ENCODE results near the gene PRSS53.
A peak's percentile ranks its signal among the peaks of the same experiment; 100 is the strongest.
"Not testable (repeated sequence)": the region's sequence is repeated elsewhere in the genome, so short reads cannot be mapped to it uniquely, and the experiment has no call there.

Gene PRSS53

GRCh38 chr16:31088459-31089183, at the start of gene PRSS53:
TSS of gene PRSS53 (minus strand) at chr16:31088943. CDS start at chr16:31088809, 134 bp downstream.
- no peaks in the 10 kb centered on the region for H3K9me3 Mint-ChIP-seq
- peaks cover 87% of the 10 kb centered on the region for H3K36me3 Mint-ChIP-seq (ENCODE audit: low read depth)
- H3K4me1 Mint-ChIP-seq (ENCODE audit: low read depth), result peaks cover 16% of the 10 kb centered on the region
- no peak within 1 kb of the TSS for H3K27ac Mint-ChIP-seq
- intact Hi-C loops (cut with micrococcal nuclease), result no loop called here
- no peak within 1 kb of the TSS for H3K4me3 Mint-ChIP-seq
- no peaks in the 10 kb centered on the region for H3K27me3 Mint-ChIP-seq

GRCh38 chr16:31136822-31137499, 48.2 kb upstream of the PRSS53 start:
- H3K4me1 Mint-ChIP-seq (ENCODE audit: low read depth), result peaks cover 78% of the 10 kb centered on the region
- intact Hi-C loops (cut with micrococcal nuclease); H3K4me3 Mint-ChIP-seq; H3K9me3 Mint-ChIP-seq; H3K27me3 Mint-ChIP-seq: not testable (repeated sequence)
- H3K27ac Mint-ChIP-seq, result peak overlapping the region; percentile 48
- H3K36me3 Mint-ChIP-seq (ENCODE audit: low read depth), result peaks cover 38% of the 10 kb centered on the region

GRCh38 chr16:31136287-31136662, 47.5 kb upstream of the PRSS53 start:
- Mint-ChIP-seq H3K4me3 (no peak overlapping the region), H3K4me1 (ENCODE audit: low read depth) (peaks cover 78% of the 10 kb centered on the region), H3K27me3 (no peaks in the 10 kb centered on the region), H3K36me3 (ENCODE audit: low read depth) (peaks cover 39% of the 10 kb centered on the region), H3K27ac (no peak overlapping the region), H3K9me3 (no peaks in the 10 kb centered on the region)
- intact Hi-C loops (cut with micrococcal nuclease), result no loop called here

GRCh38 chr16:31135535-31136286, 47.0 kb upstream of the PRSS53 start, which contains the start of gene PRSS8:
TSS of gene PRSS8 (minus strand) at chr16:31135727. CDS start at chr16:31135498, 229 bp downstream.
- Mint-ChIP-seq H3K27me3 (no peaks in the 10 kb centered on the region), H3K4me1 (ENCODE audit: low read depth) (peaks cover 80% of the 10 kb centered on the region), H3K9me3 (no peaks in the 10 kb centered on the region), H3K36me3 (ENCODE audit: low read depth) (peaks cover 41% of the 10 kb centered on the region), H3K27ac (peak within 1 kb of the TSS; percentile 81), H3K4me3 (no peak within 1 kb of the TSS)
- intact Hi-C loops (cut with micrococcal nuclease), result no loop called here

GRCh38 chr16:31134625-31135534, 46.1 kb upstream of the PRSS53 start:
- H3K36me3 Mint-ChIP-seq (ENCODE audit: low read depth), result peaks cover 38% of the 10 kb centered on the region
- no peak overlapping the region for H3K4me3 Mint-ChIP-seq
- no peaks in the 10 kb centered on the region for H3K9me3 Mint-ChIP-seq
- intact Hi-C loops (cut with micrococcal nuclease), result no loop called here
- peak overlapping the region; percentile 81 for H3K27ac Mint-ChIP-seq
- no peaks in the 10 kb centered on the region for H3K27me3 Mint-ChIP-seq
- peaks cover 80% of the 10 kb centered on the region for H3K4me1 Mint-ChIP-seq (ENCODE audit: low read depth)

- no peaks in the 10 kb centered on the region for H3K27me3 Mint-ChIP-seq
- intact Hi-C loops (cut with micrococcal nuclease), result no loop called here
- H3K36me3 Mint-ChIP-seq (ENCODE audit: low read depth), result peaks cover 37% of the 10 kb centered on the region
- H3K4me1 Mint-ChIP-seq (ENCODE audit: low read depth), result peaks cover 85% of the 10 kb centered on the region
- peak overlapping the region; percentile 81 for H3K27ac Mint-ChIP-seq
- H3K4me3 Mint-ChIP-seq, result no peak overlapping the region
- no peaks in the 10 kb centered on the region for H3K9me3 Mint-ChIP-seq
These were observed 45.4 kb upstream of the PRSS53 start for GRCh38 chr16:31134091-31134571.

- Mint-ChIP-seq H3K27ac (peak overlapping the region; percentile 81), H3K36me3 (ENCODE audit: low read depth) (peaks cover 38% of the 10 kb centered on the region), H3K27me3 (no peaks in the 10 kb centered on the region), H3K9me3 (no peaks in the 10 kb centered on the region), H3K4me3 (no peak overlapping the region), H3K4me1 (ENCODE audit: low read depth) (peaks cover 85% of the 10 kb centered on the region)
- intact Hi-C loops (cut with micrococcal nuclease), result no loop called here
These were observed 44.3 kb upstream of the PRSS53 start for GRCh38 chr16:31133046-31133501.

- peak overlapping the region; percentile 94 for H3K27ac Mint-ChIP-seq
- peaks cover 90% of the 10 kb centered on the region for H3K4me1 Mint-ChIP-seq (ENCODE audit: low read depth)
- no peaks in the 10 kb centered on the region for H3K9me3 Mint-ChIP-seq
- no peak overlapping the region for H3K4me3 Mint-ChIP-seq
- H3K36me3 Mint-ChIP-seq (ENCODE audit: low read depth), result peaks cover 45% of the 10 kb centered on the region
- no peaks in the 10 kb centered on the region for H3K27me3 Mint-ChIP-seq
- intact Hi-C loops (cut with micrococcal nuclease), result no loop called here
These were observed 43.7 kb upstream of the PRSS53 start for GRCh38 chr16:31132303-31132979.

- Mint-ChIP-seq H3K4me1 (ENCODE audit: low read depth) (peaks cover 96% of the 10 kb centered on the region), H3K36me3 (ENCODE audit: low read depth) (peaks cover 51% of the 10 kb centered on the region), H3K27ac (peak overlapping the region; percentile 94), H3K9me3 (no peaks in the 10 kb centered on the region), H3K4me3 (no peak overlapping the region), H3K27me3 (no peaks in the 10 kb centered on the region)
- intact Hi-C loops (cut with micrococcal nuclease), result no loop called here
These were observed 43.1 kb upstream of the PRSS53 start for GRCh38 chr16:31131841-31132271.

- H3K4me3 Mint-ChIP-seq, result no peak overlapping the region
- H3K36me3 Mint-ChIP-seq (ENCODE audit: low read depth), result peaks cover 55% of the 10 kb centered on the region
- H3K4me1 Mint-ChIP-seq (ENCODE audit: low read depth), result peaks cover 96% of the 10 kb centered on the region
These were observed 42.7 kb upstream of the PRSS53 start for GRCh38 chr16:31131416-31131815.

GRCh38 chr16:31130899-31131298, 42.2 kb upstream of the PRSS53 start:
- H3K4me3 Mint-ChIP-seq, result peak overlapping the region; percentile 52
- no peaks in the 10 kb centered on the region for H3K27me3 Mint-ChIP-seq
- peaks cover 60% of the 10 kb centered on the region for H3K36me3 Mint-ChIP-seq (ENCODE audit: low read depth)
- intact Hi-C loops (cut with micrococcal nuclease), result no loop called here
- H3K4me1 Mint-ChIP-seq (ENCODE audit: low read depth), result peaks cover 99% of the 10 kb centered on the region
- no peaks in the 10 kb centered on the region for H3K9me3 Mint-ChIP-seq
- H3K27ac Mint-ChIP-seq, result peak overlapping the region; percentile 94

More at GRCh38 chr16:31131416-31131815, 42.7 kb upstream of the PRSS53 start:
- Mint-ChIP-seq H3K27me3 (no peaks in the 10 kb centered on the region), H3K27ac (peak overlapping the region; percentile 94), H3K9me3 (no peaks in the 10 kb centered on the region)
- intact Hi-C loops (cut with micrococcal nuclease), result no loop called here

- no peaks in the 10 kb centered on the region for H3K9me3 Mint-ChIP-seq
These were observed 41.7 kb upstream of the PRSS53 start for GRCh38 chr16:31130336-31130891.

More at GRCh38 chr16:31130336-31130891, 41.7 kb upstream of the PRSS53 start:
- H3K4me3 Mint-ChIP-seq, result peak overlapping the region; percentile 71
- peak overlapping the region; percentile 94 for H3K27ac Mint-ChIP-seq
- intact Hi-C loops (cut with micrococcal nuclease), result no loop called here
- no peaks in the 10 kb centered on the region for H3K27me3 Mint-ChIP-seq
- peaks cover 65% of the 10 kb centered on the region for H3K36me3 Mint-ChIP-seq (ENCODE audit: low read depth)
- peaks cover 100% of the 10 kb centered on the region for H3K4me1 Mint-ChIP-seq (ENCODE audit: low read depth)
